Transverse colon (tissue), 4 donors: ENCODE data around the gene KRT14. TPM values are rescaled to one million over a fixed set of nuclear protein-coding genes. Genes with fewer than 3 reads are reported as not detected.

Source experiments
- DNase-seq: peaks from one replicate; pipeline ENCODE4 v3.0.0-alpha.2; 2019
- H3K27ac ChIP-seq, 4 donors: fragments of 200-600 bp; sonication (generic); 2 replicates each; pipeline ENCODE4 v1.5.1; 2016 to 2018; ENCODE audit warnings: inconsistent platforms in 4 of 4
- H3K27me3 ChIP-seq: fragments of 200-600 bp; sonication (generic); 2 replicates; pipeline ENCODE4 v1.5.1; 2017; ENCODE audit warnings: inconsistent platforms
- H3K36me3 ChIP-seq, 4 donors: fragments of 200-600 bp; sonication (generic); 2 replicates each; pipeline ENCODE4 v1.5.1; 2017 to 2019; ENCODE audit warnings: inconsistent platforms in 4 of 4
- H3K4me1 ChIP-seq, 4 donors: fragments of 200-600 bp; sonication (generic); 2 replicates each; pipeline ENCODE4 v1.5.1; 2017 to 2020; ENCODE audit warnings: inconsistent platforms in 4 of 4
- H3K4me3 ChIP-seq, 4 donors: fragments of 200-600 bp; sonication (generic); 1 replicate in 1 of 4; 2 replicates in 3 of 4; pipeline versions ENCODE4 v1.5.1 to v1.6.1; 2017 to 2019; ENCODE audit warnings: inconsistent platforms in 4 of 4
- H3K9me3 ChIP-seq, 2 donors: fragments of 200-600 bp; sonication (generic); 2 replicates each; pipeline ENCODE4 v1.5.1; 2017 to 2019; ENCODE audit warnings: inconsistent platforms in 2 of 2
- EP300 ChIP-seq: sonication (generic); formaldehyde crosslinking; IDR thresholded peaks from one replicate; pipeline ENCODE4 v1.6.1; 2017; ENCODE audit warnings: antibody characterized with exemption, low read depth
- POLR2A ChIP-seq: fragments of 450-650 bp; IDR thresholded peaks from one replicate; pipeline ENCODE4 v1.6.1; 2016; ENCODE audit warnings: antibody characterized with exemption, mild to moderate bottlenecking, moderate library complexity
- POLR2AphosphoS5 ChIP-seq, 3 donors: sonication (generic); formaldehyde crosslinking; IDR thresholded peaks; one replicate each; pipeline ENCODE4 v1.6.1; 2016; ENCODE audit warnings: antibody characterized with exemption in 3 of 3
- WGBS, 2 donors: methylation state at CpG; one replicate each; pipeline ENCODE4 v1.1.5; 2018; ENCODE audit warnings: low coverage in 1 of 2; 5-methylcytosine and 5-hydroxymethylcytosine counted together
- in situ Hi-C, 4 donors: fragments of 200-750 bp; cut with MboI; loops; one replicate each; pipeline versions ENCODE4 v1.15.0 to v1.15.1; 2017; ENCODE audit warnings: low sequenced_read_pairs in 3 of 4, low pct_ligation_motif_present in 1 of 4, low pct_unique_long_range_greater_than_20kb in 1 of 4
- intact Hi-C: fragments of 100-400 bp; cut with DNase I; formaldehyde crosslinking; loops from one replicate; pipeline ENCODE4 v1.15.1; 2023; ENCODE audit warnings: low total_unique reads
- total RNA-seq, 4 donors: library from RNA; depleted of rRNA; stranded (reverse); fragments of >200 nt; gene quantifications; one replicate each; pipeline ENCODE4 v1.1.0, GENCODE V29; 2016
- TF ChIP-seq, protein P1 (sequence below), 5 experiments: fragments of 200-600 bp in 3 of 5; fragments of 450-650 bp in 2 of 5; sonication (generic) in 3 of 5; IDR thresholded peaks; 1 replicate in 2 of 5; 2 replicates in 3 of 5; pipeline ENCODE4 v1.5.1; 2016 to 2017; ENCODE audit warnings: antibody characterized with exemption in 5 of 5, inconsistent platforms in 3 of 5, mild to moderate bottlenecking in 2 of 5, moderate library complexity in 1 of 5

The KRT14 gene
- total RNA-seq = under 1 TPM in 2 of 4 donors, not detected in 2; 0.32 to 0.68 TPM

DNA sequence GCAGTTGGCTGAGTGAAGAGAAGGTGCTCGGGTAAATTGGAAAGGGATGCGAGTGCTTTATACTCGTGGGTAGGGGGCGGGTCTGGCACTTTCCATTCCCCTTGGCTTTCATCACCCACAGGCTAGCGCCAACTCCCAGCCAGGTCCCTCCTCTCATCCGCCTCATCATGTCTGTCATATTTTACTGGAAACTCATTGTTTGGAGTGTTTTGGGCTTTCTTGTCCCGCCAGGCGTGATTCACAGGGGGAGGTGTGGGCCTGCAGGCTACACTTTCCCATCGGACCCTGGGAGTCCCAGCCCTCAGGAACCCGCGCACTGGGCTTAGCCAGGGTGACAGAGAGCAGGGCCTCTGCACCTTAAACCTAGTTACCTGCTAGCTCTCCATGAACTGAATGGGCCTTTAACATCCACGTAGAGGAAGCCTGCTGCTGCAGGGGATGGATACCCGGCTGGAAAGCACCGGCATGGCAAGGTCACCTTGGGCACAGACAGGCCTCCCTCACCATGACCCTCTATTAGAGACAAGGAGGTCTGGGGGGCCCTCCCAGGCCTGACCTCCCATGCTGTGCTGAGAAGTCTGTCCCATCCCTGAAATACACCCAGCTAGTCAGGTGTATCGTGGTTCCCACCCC lies at the start of gene KRT14:
Gene KRT14 (minus strand): TSS at position 33 of the 633 bp plus-strand sequence. CDS start 61 bp downstream, outside the sequence.
- in situ Hi-C loops = no loop called here

DNA sequence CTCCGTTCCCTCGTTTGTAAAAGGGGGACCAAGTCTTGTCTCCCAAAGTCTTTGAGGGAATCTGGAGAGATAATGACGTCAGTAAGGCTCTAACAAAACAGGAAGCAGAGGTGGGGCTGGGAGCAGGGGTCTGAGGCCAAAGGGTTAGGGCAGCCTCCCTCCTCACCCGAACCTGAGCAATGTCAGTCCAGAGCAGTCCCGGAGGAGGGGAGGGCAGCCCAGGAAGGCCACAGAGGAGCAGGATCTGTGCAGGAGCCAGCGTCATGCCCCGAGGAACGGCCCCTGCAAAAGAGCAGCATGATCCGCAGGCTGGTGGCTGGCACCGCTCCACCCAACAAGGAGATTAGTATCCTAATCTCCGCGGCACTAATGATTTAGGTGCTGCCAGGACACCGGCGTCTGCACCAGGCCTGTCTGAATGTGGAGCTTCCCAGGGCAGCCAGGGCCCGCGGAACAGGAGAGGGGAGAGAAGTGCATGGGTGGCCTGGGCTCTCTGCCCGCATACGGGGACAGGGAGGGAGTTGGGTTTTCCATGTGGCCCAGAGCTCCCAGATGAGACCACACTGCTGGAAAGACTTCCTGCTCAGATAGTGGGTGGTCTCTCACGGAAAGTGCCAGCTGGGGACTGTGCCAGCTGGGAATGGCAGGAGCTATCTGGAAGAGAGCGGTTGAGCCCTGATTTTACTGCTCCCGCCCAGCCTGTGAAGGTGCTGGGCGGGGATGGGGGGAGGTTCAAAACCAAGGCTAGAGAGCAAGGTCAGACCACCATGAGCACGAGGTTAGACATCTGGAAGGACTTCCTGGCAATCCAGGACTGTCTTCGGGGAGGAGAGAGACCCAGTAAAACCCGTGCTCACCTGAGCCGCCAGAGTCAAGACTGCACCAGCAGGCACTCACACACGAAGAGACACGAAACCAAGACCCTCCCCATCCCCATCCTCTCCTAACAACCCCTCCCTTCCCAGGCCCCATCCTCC lies 48.7 kb upstream of the KRT14 start:
- no peak overlapping the region for H3K4me3 ChIP-seq
- TF ChIP-seq, protein P1, sequence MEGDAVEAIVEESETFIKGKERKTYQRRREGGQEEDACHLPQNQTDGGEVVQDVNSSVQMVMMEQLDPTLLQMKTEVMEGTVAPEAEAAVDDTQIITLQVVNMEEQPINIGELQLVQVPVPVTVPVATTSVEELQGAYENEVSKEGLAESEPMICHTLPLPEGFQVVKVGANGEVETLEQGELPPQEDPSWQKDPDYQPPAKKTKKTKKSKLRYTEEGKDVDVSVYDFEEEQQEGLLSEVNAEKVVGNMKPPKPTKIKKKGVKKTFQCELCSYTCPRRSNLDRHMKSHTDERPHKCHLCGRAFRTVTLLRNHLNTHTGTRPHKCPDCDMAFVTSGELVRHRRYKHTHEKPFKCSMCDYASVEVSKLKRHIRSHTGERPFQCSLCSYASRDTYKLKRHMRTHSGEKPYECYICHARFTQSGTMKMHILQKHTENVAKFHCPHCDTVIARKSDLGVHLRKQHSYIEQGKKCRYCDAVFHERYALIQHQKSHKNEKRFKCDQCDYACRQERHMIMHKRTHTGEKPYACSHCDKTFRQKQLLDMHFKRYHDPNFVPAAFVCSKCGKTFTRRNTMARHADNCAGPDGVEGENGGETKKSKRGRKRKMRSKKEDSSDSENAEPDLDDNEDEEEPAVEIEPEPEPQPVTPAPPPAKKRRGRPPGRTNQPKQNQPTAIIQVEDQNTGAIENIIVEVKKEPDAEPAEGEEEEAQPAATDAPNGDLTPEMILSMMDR (IDR thresholded peaks at IDR 0.05) = no peak
- TF ChIP-seq POLR2A = no peak
- TF ChIP-seq EP300 = no peak
- TF ChIP-seq POLR2AphosphoS5 (IDR thresholded peaks at IDR 0.05) = no peak
- 30 to 31% methylated on average over 2 to 25 of the region's 28 CpGs for WGBS, 2 donors
- no peak for DNase-seq
- H3K27ac ChIP-seq = no peak overlapping the region
- no peaks in the 10 kb centered on the region for H3K27me3 ChIP-seq
- intact Hi-C loops = loop anchor here (10.0 kb wide), 1 partner anchor 721 kb away; no protein-coding TSS in a partner anchor
- in situ Hi-C loops = loop anchor here in 1 of 4 donors (25.0 kb wide), 1 partner anchor 723 kb away; no protein-coding TSS in a partner anchor
- H3K4me1 ChIP-seq = peaks cover 0 to 8% (median 0%) of the 10 kb centered on the region in 4 donors
- no peaks in the 10 kb centered on the region for H3K36me3 ChIP-seq
- no peaks in the 10 kb centered on the region for H3K9me3 ChIP-seq

More for the DNA sequence above, at the start of gene KRT14:
- H3K4me1 ChIP-seq = peaks cover 0 to 11% (median 4%) of the 10 kb centered on the region in 4 donors
- H3K36me3 ChIP-seq = no peaks in the 10 kb centered on the region
- no peaks in the 10 kb centered on the region for H3K9me3 ChIP-seq
- DNase-seq = no peak
- H3K4me3 ChIP-seq = no peak within 1 kb of the TSS
- TF ChIP-seq EP300 (no peak), POLR2AphosphoS5 (IDR thresholded peaks at IDR 0.05) (no peak), POLR2A (no peak)
- TF ChIP-seq, protein P1 (IDR thresholded peaks at IDR 0.05) = no peak
- no peaks in the 10 kb centered on the region for H3K27me3 ChIP-seq
- intact Hi-C loops = no loop called here
- no peak within 1 kb of the TSS for H3K27ac ChIP-seq
- WGBS, 2 donors = 89% methylated on average over 14 of the region's 15 CpGs; no CpG with 5 or more reads in 1 of the 2 donors

DNA sequence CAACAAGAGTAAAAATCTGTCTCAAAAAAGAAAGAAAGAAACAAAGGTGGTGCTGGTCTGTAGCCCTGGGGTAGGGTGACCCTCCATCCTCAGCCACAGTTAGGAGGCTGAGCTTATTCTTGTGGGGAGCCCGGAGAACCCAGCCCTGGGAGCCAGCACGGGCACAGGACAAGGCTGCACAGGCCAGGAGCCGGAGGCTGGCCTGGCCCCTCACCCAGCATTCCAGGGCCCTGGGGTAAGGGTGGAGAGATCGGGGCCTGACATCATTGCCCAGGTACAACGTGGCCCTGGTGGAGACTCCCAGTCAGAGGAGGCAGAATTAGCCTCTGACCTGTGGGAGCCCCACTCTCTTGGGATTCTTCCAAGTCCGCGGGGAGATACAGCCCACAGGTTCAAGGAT lies 47.9 kb upstream of the KRT14 start:
- H3K4me1 ChIP-seq = peaks cover 0 to 8% (median 0%) of the 10 kb centered on the region in 4 donors
- no peak overlapping the region for H3K27ac ChIP-seq
- in situ Hi-C loops = loop anchor here in 1 of 4 donors (25.0 kb wide), 1 partner anchor 722 kb away; no protein-coding TSS in a partner anchor

More for the DNA sequence above, 47.9 kb upstream of the KRT14 start:
- H3K4me3 ChIP-seq = no peak overlapping the region
- WGBS, 2 donors = 71 to 72% methylated on average over 2 to 7 of the region's 7 CpGs
- no peaks in the 10 kb centered on the region for H3K9me3 ChIP-seq
- TF ChIP-seq POLR2AphosphoS5 (IDR thresholded peaks at IDR 0.05) (no peak), EP300 (no peak), POLR2A (no peak)
- TF ChIP-seq, protein P1 (IDR thresholded peaks at IDR 0.05) = no peak
- DNase-seq = no peak
- intact Hi-C loops = loop anchor here (10.0 kb wide), 1 partner anchor 720 kb away; no protein-coding TSS in a partner anchor
- no peaks in the 10 kb centered on the region for H3K27me3 ChIP-seq
- H3K36me3 ChIP-seq = no peaks in the 10 kb centered on the region
